ENCODE measurements around the gene ST8SIA2.

The ST8SIA2 gene

GRCh38 chr15:92383519-92384324, 10.0 kb upstream of the ST8SIA2 start:
- H3K4me1 ChIP-seq = no peaks in the 10 kb centered on the region
- peak; percentile 42 to 75 for DNase-seq (ENCODE audit: low spot score in 2 of 2)
- H3K27me3 ChIP-seq (ENCODE audit: low read depth) = peaks cover 30% of the 10 kb centered on the region
- in situ Hi-C loops (cut with MboI; ENCODE audit: low sequenced_read_pairs) = no loop called here
- no peaks in the 10 kb centered on the region for H3K36me3 ChIP-seq (replicated peaks)
- H3K4me3 ChIP-seq = no peak overlapping the region
- H3K9me3 ChIP-seq = no peaks in the 10 kb centered on the region

DNA sequence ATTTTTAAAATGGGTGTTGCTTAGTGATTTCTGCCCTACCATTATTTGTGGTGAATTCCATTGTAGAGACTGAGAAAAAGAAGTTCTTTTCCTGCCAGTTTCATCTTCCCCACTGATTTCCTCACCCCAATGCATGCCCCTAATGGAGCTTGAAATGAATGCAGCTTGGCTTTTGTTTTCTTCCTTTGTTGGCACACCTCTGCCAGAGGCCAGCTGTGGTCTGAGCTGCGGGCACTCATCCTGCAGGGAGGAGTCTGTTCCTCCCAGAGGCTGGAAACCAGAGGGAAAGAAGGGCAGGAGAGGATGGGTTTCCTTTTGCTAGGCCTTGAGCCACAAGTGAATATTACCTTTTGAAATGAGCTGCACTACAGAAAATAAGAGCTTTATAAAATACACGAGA, 9.3 kb upstream of the ST8SIA2 start:
- Histone ChIP-seq H3K9me3 (no peaks in the 10 kb centered on the region), H3K4me3 (no peak overlapping the region), H3K36me3 (replicated peaks) (no peaks in the 10 kb centered on the region), H3K4me1 (no peaks in the 10 kb centered on the region), H3K27me3 (ENCODE audit: low read depth) (peaks cover 36% of the 10 kb centered on the region)
- no peak for DNase-seq (ENCODE audit: low spot score in 2 of 2)
- in situ Hi-C loops (cut with MboI; ENCODE audit: low sequenced_read_pairs) = no loop called here

GRCh38 chr15:92385096-92385495, 8.6 kb upstream of the ST8SIA2 start:
- no peaks in the 10 kb centered on the region for H3K9me3 ChIP-seq
- H3K4me3 ChIP-seq = no peak overlapping the region
- in situ Hi-C loops (cut with MboI; ENCODE audit: low sequenced_read_pairs) = loop anchor here (5.0 kb wide), 1 partner anchor 288 kb away; no protein-coding TSS in a partner anchor
- H3K4me1 ChIP-seq = no peaks in the 10 kb centered on the region
- H3K27me3 ChIP-seq (ENCODE audit: low read depth) = peaks cover 42% of the 10 kb centered on the region
- DNase-seq (ENCODE audit: low spot score in 2 of 2) = no peak
- no peaks in the 10 kb centered on the region for H3K36me3 ChIP-seq (replicated peaks)

GRCh38 chr15:92391640-92392039, 2.0 kb upstream of the ST8SIA2 start:
- DNase-seq (ENCODE audit: low spot score in 2 of 2) = peak; percentile 57 to 70
- Histone ChIP-seq H3K4me3 (no peak overlapping the region), H3K27me3 (ENCODE audit: low read depth) (peaks cover 41% of the 10 kb centered on the region), H3K36me3 (replicated peaks) (no peaks in the 10 kb centered on the region), H3K9me3 (no peaks in the 10 kb centered on the region), H3K4me1 (peaks cover 15% of the 10 kb centered on the region)
- in situ Hi-C loops (cut with MboI; ENCODE audit: low sequenced_read_pairs) = loop anchor here (10.0 kb wide), 1 partner anchor 323 kb away; no protein-coding TSS in a partner anchor

DNA sequence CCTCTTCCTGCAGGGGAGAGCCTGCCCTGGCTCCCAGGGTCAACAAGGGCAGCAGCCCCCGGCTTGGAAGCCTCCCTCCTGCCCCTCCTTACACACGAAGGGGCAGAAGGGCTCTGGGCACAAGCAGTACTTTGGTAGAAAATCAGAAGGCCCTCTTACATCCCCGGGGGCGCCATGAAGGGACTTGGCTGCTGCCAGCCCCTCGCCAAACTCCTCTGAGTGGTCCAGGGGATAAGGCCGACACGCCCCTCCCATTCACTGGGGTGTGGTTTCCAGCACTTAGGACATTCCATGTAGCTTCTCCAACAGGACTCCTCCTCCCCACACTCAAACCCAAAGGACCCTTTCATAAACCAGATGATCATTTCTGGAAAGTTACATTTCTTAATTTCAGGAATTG, 1.2 kb upstream of the ST8SIA2 start:
- in situ Hi-C loops (cut with MboI; ENCODE audit: low sequenced_read_pairs) = loop anchor here (10.0 kb wide), 1 partner anchor 322 kb away; no protein-coding TSS in a partner anchor
- Histone ChIP-seq H3K4me3 (no peak overlapping the region), H3K27me3 (ENCODE audit: low read depth) (peaks cover 37% of the 10 kb centered on the region), H3K4me1 (peaks cover 15% of the 10 kb centered on the region), H3K36me3 (replicated peaks) (no peaks in the 10 kb centered on the region), H3K9me3 (no peaks in the 10 kb centered on the region)
- DNase-seq (ENCODE audit: low spot score in 2 of 2) = peak in 1 of 2 experiments; percentile 35

GRCh38 chr15:92393980-92394308, 263 bp downstream of the ST8SIA2 start:
- H3K9me3 ChIP-seq = no peaks in the 10 kb centered on the region
- peaks cover 23% of the 10 kb centered on the region for H3K27me3 ChIP-seq (ENCODE audit: low read depth)
- H3K4me1 ChIP-seq = peaks cover 15% of the 10 kb centered on the region
- no peaks in the 10 kb centered on the region for H3K36me3 ChIP-seq (replicated peaks)
- in situ Hi-C loops (cut with MboI; ENCODE audit: low sequenced_read_pairs) = loop anchor here (10.0 kb wide), 1 partner anchor 321 kb away; no protein-coding TSS in a partner anchor
- peak; percentile 18 to 52 for DNase-seq (ENCODE audit: low spot score in 2 of 2)
- H3K4me3 ChIP-seq = peak overlapping the region; percentile 66

GRCh38 chr15:92394309-92395097, 822 bp downstream of the ST8SIA2 start:
- peak in 1 of 2 experiments; percentile 63 for DNase-seq (ENCODE audit: low spot score in 2 of 2)
- Histone ChIP-seq H3K27me3 (ENCODE audit: low read depth) (peaks cover 17% of the 10 kb centered on the region), H3K4me1 (peaks cover 15% of the 10 kb centered on the region), H3K4me3 (peak overlapping the region; percentile 66), H3K9me3 (no peaks in the 10 kb centered on the region), H3K36me3 (replicated peaks) (no peaks in the 10 kb centered on the region)
- in situ Hi-C loops (cut with MboI; ENCODE audit: low sequenced_read_pairs) = loop anchor here (10.0 kb wide), 1 partner anchor 320 kb away; no protein-coding TSS in a partner anchor

DNA sequence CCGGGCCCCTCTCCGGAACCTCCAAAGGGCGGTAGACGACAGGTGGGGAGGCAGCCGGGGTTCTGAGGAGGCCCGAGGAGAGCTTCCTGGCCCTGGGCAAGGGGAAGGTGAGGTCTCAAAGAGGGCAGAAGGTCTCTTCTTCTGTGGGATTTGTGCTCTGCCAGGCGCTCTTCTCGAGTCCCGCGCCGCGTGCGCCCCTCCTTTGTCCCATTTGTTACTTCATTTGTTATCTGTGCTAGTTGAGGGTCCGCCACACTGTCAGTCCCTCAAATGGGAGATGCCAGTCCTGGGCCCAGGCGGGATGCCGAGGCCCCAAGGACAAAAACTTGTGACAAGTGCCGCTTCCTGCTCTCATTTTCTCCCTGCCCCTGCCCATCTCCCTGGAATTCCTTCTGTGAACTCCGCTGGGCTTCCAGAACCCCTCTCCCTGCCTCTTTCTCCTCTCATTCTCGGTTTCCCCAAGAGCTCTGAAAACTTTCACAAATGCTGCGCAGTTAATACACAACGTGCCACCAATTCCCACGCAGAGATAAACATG, 1.5 kb downstream of the ST8SIA2 start:
- H3K4me1 ChIP-seq = peaks cover 15% of the 10 kb centered on the region
- peak overlapping the region; percentile 66 for H3K4me3 ChIP-seq
- in situ Hi-C loops (cut with MboI; ENCODE audit: low sequenced_read_pairs) = loop anchor here (10.0 kb wide), 1 partner anchor 320 kb away; no protein-coding TSS in a partner anchor
- no peaks in the 10 kb centered on the region for H3K9me3 ChIP-seq
- H3K27me3 ChIP-seq (ENCODE audit: low read depth) = peaks cover 13% of the 10 kb centered on the region
- peak in 1 of 2 experiments; percentile 20 for DNase-seq (ENCODE audit: low spot score in 2 of 2)
- no peaks in the 10 kb centered on the region for H3K36me3 ChIP-seq (replicated peaks)

DNA sequence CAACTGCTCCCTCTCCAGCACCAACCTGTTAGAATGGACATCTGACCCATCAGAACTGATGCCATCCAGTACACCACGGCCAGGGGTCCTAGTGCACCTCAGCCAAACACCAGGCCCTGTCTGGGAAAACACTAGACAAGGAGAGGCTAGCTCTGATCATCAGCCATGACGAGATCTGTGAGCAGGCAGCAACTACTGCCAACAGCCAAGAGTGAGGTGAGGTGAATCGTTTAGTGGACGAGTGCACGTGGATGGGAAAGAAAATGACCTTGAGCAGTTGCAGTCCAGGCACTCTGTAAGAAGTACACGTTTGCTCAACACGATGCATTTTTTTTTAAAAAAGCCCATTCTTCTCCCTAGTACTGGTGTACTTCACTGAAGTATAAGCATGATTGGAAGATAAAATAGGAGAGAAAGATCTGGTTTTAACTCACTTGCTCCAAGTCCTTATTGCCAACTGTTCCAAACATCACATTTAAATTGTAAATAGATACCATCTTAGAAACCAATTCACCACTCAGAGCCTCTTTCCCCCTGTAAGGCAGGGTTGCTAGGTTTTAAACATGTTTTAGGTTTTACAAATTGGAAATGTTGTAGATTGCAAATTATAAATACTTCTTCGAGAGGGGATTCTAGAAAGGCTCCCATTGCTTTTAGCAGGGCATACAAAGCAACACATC, 5.7 kb downstream of the ST8SIA2 start:
- no peak overlapping the region for H3K4me3 ChIP-seq
- no peaks in the 10 kb centered on the region for H3K9me3 ChIP-seq
- H3K27me3 ChIP-seq (ENCODE audit: low read depth) = no peaks in the 10 kb centered on the region
- in situ Hi-C loops (cut with MboI; ENCODE audit: low sequenced_read_pairs) = loop anchor here (10.0 kb wide), 1 partner anchor 315 kb away; no protein-coding TSS in a partner anchor
- H3K4me1 ChIP-seq = peaks cover 11% of the 10 kb centered on the region
- DNase-seq (ENCODE audit: low spot score in 2 of 2) = no peak
- no peaks in the 10 kb centered on the region for H3K36me3 ChIP-seq (replicated peaks)

DNA sequence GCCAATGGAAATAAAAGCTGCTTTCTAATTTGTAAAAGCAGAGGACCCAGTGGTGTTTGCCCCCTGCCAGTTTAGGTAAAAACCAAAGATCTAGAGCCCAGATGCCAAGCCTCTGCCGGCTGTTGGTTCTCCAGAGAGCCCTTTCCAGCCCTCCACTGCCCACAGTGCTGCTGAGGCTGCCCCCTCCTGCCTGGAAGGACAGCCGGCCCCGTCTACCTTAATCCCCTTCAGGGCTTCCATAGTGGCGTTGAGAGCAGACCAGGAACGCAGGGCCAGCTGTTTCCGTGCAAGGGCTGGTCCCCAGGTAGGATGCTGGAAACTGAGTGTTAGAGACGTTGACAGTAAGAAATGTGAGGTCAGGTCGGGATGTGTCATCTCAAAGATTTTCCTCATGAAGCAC, 6.9 kb downstream of the ST8SIA2 start:
- in situ Hi-C loops (cut with MboI; ENCODE audit: low sequenced_read_pairs) = no loop called here
- peaks cover 6% of the 10 kb centered on the region for H3K4me1 ChIP-seq
- no peaks in the 10 kb centered on the region for H3K27me3 ChIP-seq (ENCODE audit: low read depth)
- no peak for DNase-seq (ENCODE audit: low spot score in 2 of 2)
- H3K36me3 ChIP-seq (replicated peaks) = no peaks in the 10 kb centered on the region
- H3K4me3 ChIP-seq = no peak overlapping the region
- H3K9me3 ChIP-seq = no peaks in the 10 kb centered on the region

GRCh38 chr15:92400980-92401787, 7.5 kb downstream of the ST8SIA2 start:
- in situ Hi-C loops (cut with MboI; ENCODE audit: low sequenced_read_pairs) = no loop called here
- DNase-seq (ENCODE audit: low spot score in 2 of 2) = no peak
- H3K36me3 ChIP-seq (replicated peaks) = no peaks in the 10 kb centered on the region
- no peaks in the 10 kb centered on the region for H3K27me3 ChIP-seq (ENCODE audit: low read depth)
- no peaks in the 10 kb centered on the region; the same call in 1 of the 2 replicates for H3K4me1 ChIP-seq
- no peaks in the 10 kb centered on the region for H3K9me3 ChIP-seq
- H3K4me3 ChIP-seq = no peak overlapping the region

GRCh38 chr15:92402751-92403150, 9.1 kb downstream of the ST8SIA2 start:
- no peak for DNase-seq (ENCODE audit: low spot score in 2 of 2)
- in situ Hi-C loops (cut with MboI; ENCODE audit: low sequenced_read_pairs) = no loop called here

More at GRCh38 chr15:92402751-92403150, 9.1 kb downstream of the ST8SIA2 start:
- Histone ChIP-seq H3K36me3 (replicated peaks) (no peaks in the 10 kb centered on the region), H3K27me3 (ENCODE audit: low read depth) (no peaks in the 10 kb centered on the region), H3K4me1 (peaks cover 9% of the 10 kb centered on the region), H3K4me3 (no peak overlapping the region), H3K9me3 (no peaks in the 10 kb centered on the region)

Measured in HAP-1 (cell line).